GM19025 (cell line): Measurements from ENCODE around the gene NUDT12.

ENCODE experiments used
- ATAC-seq: cut with Tn5 transposase; IDR thresholded peaks from one replicate; pipeline ENCODE4 v1.9.1; 2021; ENCODE audit warnings: mild to moderate bottlenecking, low read depth, moderate library complexity; ENCODE audit not compliant: unreplicated experiment

The NUDT12 gene

GRCh38 chr5:103541569-103541968, 21.0 kb downstream of the NUDT12 start:
- ATAC-seq = no peak

- no peak for ATAC-seq
Measured at GRCh38 chr5:103541114-103541513, 21.5 kb downstream of the NUDT12 start.

- no peak for ATAC-seq
Measured at GRCh38 chr5:103539376-103540330, 22.9 kb downstream of the NUDT12 start.

GRCh38 chr5:103532086-103532734, 30.4 kb downstream of the NUDT12 start:
- ATAC-seq = no peak

GRCh38 chr5:103526164-103526915, 36.2 kb downstream of the NUDT12 start:
- no peak for ATAC-seq

- no peak for ATAC-seq
Measured at GRCh38 chr5:103525361-103525760, 37.2 kb downstream of the NUDT12 start.

GRCh38 chr5:103523319-103523718, 39.3 kb downstream of the NUDT12 start:
- no peak for ATAC-seq

GRCh38 chr5:103522586-103522985, 40.0 kb downstream of the NUDT12 start:
- no peak for ATAC-seq

GRCh38 chr5:103519550-103519949, 43.0 kb downstream of the NUDT12 start:
- no peak for ATAC-seq

- no peak for ATAC-seq
Measured at GRCh38 chr5:103514371-103514770, 48.2 kb downstream of the NUDT12 start.

GRCh38 chr5:103513701-103514100, 48.9 kb downstream of the NUDT12 start:
- ATAC-seq = no peak

- no peak for ATAC-seq
Measured at GRCh38 chr5:103512500-103512899, 50.1 kb downstream of the NUDT12 start.

GRCh38 chr5:103511554-103511885, 51.1 kb downstream of the NUDT12 start:
- ATAC-seq = no peak

GRCh38 chr5:103510851-103511553, 51.6 kb downstream of the NUDT12 start:
- no peak for ATAC-seq

GRCh38 chr5:103505581-103506305, 56.8 kb downstream of the NUDT12 start:
- no peak for ATAC-seq

GRCh38 chr5:103503066-103503465, 59.5 kb downstream of the NUDT12 start:
- no peak for ATAC-seq

- ATAC-seq = no peak
Measured at GRCh38 chr5:103502662-103503061, 59.9 kb downstream of the NUDT12 start.
